ENCODE results near the gene PPIF.

The PPIF gene

GRCh38 chr10:79349072-79349491, 1.8 kb downstream of the PPIF start:
- DNase-seq = no peak

DNA sequence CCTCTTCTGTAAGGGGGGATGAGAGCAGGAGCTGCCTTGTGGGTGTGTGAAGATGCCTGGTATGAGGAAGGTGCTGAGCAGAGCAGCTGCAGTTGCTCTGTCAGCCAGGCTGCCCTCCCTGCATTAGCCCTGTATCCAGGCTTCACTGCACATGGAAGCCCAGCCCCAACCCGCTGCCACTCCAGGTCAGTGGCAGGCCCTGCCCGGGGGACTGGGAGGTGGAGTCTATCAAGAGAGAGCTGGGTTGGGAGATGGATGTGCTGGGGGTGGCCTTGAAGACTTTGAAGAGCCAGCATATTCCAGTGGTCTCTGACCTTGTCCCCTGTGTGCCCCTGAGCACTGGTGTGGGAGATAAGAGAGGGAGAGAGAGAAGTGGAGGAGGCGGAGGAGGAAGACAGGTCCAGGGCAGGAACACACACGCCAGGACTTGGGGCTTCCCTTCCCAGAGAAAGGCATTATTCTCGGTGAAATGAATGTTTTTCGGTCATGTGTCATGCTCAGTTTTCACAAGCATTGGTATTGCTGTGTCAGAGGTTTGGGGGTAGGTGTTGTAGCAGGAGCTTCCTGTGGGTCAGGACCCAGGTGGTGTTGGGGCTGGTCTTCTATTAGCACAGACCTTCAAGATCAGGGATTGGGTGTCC, 2.6 kb downstream of the PPIF start:
- no peak for DNase-seq

- DNase-seq = no peak
Observed at GRCh38 chr10:79350407-79351154, 3.3 kb downstream of the PPIF start.

DNA sequence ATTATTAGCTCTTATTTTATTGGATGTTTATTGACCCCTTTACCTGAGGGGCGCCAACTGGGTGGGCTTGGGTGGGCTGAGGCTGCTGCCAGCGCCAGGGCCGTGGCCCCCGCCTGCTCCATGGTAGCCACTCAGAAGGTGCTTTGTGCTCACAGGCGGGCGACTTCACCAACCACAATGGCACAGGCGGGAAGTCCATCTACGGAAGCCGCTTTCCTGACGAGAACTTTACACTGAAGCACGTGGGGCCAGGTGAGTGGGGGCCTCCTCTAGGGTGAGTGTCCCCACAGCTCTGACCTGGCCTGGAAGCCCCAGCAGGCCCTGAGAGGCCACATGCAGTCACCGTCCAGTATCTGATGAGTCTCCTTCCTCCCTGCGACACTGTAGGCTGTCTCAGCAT, 4.1 kb downstream of the PPIF start:
- DNase-seq = no peak

DNA sequence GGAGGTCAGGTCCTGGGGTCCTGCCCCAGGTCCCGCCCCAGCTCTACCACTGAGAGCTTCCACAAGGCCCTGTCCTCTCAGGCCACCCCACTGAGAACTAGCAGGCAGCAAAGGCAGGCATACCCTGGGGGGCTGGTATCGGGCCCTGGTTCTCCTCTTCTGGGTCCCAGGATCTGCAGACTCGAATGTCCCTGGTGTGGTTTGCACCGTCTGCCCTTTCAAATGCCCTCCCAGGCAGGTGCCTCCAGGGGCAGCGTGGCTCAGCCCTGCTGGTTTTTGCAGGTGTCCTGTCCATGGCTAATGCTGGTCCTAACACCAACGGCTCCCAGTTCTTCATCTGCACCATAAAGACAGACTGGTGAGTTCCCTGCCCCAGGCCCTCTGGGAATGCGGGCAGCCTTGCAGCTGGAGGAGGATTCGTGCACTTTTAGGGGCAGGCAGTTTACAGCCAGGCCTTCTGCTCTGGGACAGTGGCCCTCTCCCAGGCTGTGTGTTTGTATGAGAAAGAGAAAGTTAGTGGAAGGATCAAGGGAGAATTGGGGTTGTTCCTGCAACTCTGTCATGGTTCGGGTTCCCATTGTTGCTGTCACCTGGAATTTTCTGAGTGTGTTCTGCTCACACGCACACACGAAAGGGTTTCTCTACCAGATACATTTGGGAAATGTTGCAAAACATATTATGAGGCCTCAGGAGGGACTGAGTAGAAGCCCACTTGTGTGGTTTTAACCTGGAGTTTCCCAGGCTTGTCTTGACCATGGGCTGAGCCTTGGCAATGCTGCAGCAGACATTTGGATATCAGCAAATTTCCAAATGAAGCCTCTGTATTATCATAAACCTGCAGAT, 5.0 kb downstream of the PPIF start:
- DNase-seq = no peak

- no peak for DNase-seq
Observed at GRCh38 chr10:79353000-79353406, 5.7 kb downstream of the PPIF start.

DNA sequence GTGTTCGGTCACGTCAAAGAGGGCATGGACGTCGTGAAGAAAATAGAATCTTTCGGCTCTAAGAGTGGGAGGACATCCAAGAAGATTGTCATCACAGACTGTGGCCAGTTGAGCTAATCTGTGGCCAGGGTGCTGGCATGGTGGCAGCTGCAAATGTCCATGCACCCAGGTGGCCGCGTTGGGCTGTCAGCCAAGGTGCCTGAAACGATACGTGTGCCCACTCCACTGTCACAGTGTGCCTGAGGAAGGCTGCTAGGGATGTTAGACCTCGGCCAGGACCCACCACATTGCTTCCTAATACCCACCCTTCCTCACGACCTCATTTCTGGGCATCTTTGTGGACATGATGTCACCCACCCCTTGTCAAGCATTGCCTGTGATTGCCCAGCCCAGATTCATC, 6.5 kb downstream of the PPIF start:
- no peak for DNase-seq

DNA sequence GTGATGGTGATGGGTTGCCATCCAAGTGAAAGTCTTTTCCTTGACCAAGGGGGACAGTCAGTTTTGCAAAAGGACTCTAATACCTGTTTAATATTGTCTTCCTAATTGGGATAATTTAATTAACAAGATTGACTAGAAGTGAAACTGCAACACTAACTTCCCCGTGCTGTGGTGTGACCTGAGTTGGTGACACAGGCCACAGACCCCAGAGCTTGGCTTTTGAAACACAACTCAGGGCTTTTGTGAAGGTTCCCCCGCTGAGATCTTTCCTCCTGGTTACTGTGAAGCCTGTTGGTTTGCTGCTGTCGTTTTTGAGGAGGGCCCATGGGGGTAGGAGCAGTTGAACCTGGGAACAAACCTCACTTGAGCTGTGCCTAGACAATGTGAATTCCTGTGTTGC, 6.9 kb downstream of the PPIF start:
- DNase-seq = no peak

- no peak for DNase-seq
Observed at GRCh38 chr10:79354615-79355014, 7.3 kb downstream of the PPIF start.

DNA sequence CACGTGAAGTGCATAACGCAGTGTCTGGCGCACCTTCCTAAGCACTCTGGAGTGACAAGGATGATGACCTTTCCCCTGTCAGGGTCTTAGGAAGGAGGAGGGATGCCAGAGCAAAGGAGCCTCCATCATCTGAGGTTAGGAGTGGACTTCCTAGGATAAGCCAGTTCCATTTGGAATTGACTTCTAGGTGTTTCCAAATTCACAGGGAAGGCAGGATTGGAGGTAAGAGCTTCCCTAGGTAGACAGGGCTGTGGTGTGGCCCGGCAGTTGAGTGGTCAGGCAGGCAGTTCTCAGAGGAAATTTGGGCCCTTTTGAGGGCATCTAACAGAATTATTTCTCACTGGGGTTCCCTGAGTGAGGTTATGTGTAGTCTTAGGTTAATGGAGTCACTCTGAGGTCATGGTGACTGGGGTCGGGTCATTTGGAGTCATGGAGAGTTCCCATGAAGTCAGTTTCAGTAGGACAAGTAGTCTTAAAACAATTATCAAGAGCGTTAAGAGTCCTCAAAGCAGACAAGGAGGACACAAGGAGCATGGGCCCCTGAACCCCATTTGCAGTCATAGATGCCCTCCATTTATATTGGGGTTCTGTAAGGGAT, 8.2 kb downstream of the PPIF start:
- no peak for DNase-seq

GRCh38 chr10:79356104-79356503, 8.8 kb downstream of the PPIF start:
- no peak for DNase-seq

DNA sequence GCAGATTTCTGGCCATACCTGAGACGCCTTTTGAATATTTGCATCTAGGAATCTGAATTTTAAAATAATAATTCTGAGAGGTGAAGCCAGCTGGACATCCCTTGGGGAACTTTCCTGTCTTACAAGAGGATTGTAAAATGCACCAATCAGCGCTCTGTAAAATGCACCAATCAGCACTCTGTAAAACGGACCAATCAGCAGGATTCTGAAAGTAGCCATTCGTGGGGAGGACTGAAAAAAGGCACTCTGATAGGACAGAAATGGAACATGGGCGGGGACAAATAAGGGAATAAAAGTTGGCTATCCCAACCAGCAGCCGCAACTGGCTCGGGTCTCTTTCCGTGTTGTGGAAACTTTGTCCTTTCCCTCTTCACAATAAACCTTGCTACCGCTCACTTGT, 9.9 kb downstream of the PPIF start:
- DNase-seq = no peak

DNA sequence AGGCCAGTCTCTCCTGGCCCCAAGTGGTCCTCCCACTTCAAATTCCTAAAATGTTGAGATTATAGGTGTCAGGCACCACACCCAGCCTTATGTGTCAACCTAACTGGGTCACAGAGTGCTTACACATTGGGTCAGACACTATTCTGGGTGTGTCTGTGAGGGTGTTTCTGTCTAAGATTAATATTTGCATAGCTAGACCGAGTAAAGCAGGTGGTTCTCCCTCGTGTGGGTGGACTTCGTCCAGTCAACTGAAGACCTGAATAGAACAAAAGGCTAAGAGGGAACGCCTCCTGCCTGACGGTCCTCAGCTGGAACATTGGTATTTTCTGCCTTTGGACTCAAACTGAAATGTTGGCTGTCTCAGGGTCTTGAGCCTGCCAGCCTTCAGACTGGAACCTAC, 11.5 kb downstream of the PPIF start:
- no peak for DNase-seq

DNA sequence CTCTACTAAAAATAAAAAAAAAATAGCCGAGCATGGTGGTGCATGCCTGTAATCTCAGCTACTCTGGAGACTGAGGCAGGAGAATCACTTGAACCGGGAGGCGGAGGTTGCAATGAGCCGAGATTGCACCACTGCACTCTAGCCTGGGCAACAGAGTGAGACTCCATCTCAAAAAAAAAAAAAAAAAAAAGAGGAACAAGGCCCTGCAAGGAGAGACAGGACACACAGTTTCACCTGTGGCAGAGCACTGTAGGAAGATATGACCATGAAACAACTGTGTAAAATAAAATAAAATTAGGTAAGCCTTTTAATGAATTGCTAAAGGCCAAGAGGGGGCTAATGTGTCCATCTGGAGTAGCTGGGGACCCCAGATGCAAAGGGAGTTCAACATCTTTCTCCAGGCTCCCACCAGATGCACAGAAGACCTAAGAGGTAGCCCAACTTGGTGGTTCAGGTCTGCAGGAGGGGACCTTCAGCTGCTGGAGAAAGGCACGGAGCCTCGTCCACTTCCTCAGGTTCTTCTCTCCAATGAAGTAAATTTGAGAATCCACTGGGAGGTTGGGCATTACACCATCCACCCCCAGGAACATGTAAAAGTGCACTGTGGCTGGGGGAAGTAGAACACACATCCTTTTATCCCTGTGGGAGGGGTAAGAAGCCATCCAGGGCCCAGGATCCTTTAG, 12.7 kb downstream of the PPIF start:
- no peak for DNase-seq

DNA sequence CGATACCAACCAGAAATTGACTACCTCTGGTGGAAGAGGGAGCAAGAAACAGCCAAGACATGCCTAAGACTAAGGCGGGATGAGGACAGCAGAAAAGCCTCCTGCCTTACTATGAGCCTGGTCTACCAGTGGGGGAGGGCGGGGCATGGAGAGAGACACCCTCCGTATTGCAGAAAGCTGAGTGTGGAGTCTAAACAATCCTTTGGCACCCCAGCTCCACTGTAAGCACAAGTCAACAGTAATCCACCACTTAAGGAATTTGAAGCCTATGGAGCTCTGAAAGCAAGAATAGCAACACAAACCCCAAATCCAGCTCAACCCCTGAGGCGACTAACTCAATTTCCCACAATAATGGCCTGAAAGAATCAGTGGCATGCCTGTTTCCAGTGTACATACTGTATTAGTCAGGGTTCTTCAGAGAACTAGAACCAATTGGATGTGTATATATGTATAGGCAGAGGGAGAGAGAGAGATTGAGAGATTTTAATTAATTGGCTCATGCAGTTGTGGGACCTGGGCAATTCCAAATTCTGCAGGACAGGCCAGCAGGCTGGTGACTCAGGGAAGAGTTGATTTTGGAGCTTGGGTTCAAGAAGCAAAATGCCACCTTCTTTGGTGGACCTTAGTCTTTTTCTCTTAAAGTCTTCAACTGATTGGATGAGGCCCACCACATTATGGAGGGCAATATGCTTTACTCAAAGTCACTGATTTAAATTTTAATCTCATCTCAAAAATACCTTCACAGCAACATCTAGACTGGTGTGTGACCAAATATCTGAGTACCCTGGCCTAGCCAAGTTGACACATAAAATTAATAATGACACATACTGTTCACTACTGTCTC, 13.5 kb downstream of the PPIF start:
- DNase-seq = no peak

DNA sequence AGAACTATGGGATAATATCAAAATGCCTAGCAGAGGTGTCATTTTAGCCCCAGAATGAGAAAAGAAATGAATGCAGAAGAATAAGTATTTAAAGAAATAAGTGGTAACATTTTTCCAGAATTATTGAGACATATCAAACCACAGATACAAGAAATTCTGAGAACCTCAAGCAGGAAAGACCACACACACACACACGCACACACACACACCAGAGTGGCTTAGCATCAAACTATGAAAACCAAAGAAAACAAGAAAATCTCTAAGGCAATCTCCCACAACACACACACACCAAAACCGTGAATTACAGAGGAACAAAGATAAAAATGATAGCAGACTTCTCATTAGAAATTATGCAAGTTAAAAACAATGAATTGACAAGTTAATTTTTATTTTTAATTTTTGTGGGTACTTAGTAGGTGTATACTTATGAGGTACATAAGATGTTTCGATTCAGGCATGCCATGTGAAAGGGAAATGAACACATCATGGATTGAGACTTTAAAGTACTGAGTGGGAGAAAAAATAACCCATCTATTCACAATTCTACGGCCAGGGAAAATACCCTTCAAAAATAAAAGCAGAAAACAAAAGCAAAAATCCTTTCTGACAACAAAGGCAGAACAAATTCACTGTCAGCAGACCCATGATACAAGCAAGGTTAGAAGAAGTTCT, 14.6 kb downstream of the PPIF start:
- no peak for DNase-seq

GRCh38 chr10:79367426-79368189, 20.3 kb downstream of the PPIF start:
- no peak for DNase-seq

DNA sequence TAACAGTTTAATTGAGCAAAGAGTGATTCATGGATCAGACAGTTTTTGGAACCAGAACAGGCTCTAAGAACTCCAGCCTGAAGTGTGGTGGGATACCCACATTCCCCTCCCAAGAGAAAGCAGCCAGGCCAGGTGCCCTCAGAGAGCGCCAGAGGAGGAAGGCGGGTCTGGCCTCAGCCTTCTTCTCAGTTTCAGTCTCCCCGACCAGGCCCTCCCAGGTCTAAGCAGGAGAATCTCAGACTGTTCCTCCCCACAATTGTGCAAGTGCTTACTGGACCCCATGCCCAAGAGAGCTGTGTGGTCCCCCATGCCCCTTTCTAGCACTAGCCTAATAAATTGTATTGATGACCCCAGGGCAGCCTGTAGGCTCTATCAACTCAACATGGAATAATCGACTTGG, 25.6 kb downstream of the PPIF start:
- no peak for DNase-seq

GRCh38 chr10:79374312-79375191, 27.3 kb downstream of the PPIF start:
- DNase-seq = peak; percentile 44 to 71 (median 58)

All from T-helper 1 cell (primary cell).